ENCODE data around the gene ZNF326. TPM values are rescaled to one million over a fixed set of nuclear protein-coding genes. Genes with fewer than 3 reads are reported as not detected.

The ZNF326 gene
- total RNA-seq, 4 donors from 2014 or later: 7.9 to 25.3 (median 18.8) TPM

- WGBS, 2 donors: 91 to 96% methylated on average over 1 of the region's 1 CpG
- H3K9me3 ChIP-seq: no peaks in the 10 kb centered on the region
- intact Hi-C loops (cut with DNase I): no loop called here
- TF ChIP-seq POLR2A (IDR thresholded peaks at IDR 0.05) (no peak), CTCF (IDR thresholded peaks at IDR 0.05) (no peak)
- no peak for DNase-seq
- H3K27ac ChIP-seq: no peak overlapping the region
- H3K36me3 ChIP-seq: peaks cover 9 to 100% (median 31%) of the 10 kb centered on the region in 3 donors
- H3K27me3 ChIP-seq: no peaks in the 10 kb centered on the region
- no peaks in the 10 kb centered on the region for H3K4me1 ChIP-seq
- no peak overlapping the region for H3K4me3 ChIP-seq
Measured at GRCh38 chr1:90023691-90024090, 28.8 kb downstream of the ZNF326 start.

GRCh38 chr1:90027281-90027680 lies 32.4 kb downstream of the ZNF326 start:
- Histone ChIP-seq H3K27me3 (no peaks in the 10 kb centered on the region), H3K4me1 (no peaks in the 10 kb centered on the region), H3K27ac (no peak overlapping the region), H3K36me3 (peaks cover 9 to 100% (median 13%) of the 10 kb centered on the region in 3 donors), H3K4me3 (no peak overlapping the region), H3K9me3 (no peaks in the 10 kb centered on the region)
- WGBS, 2 donors: 91 to 94% methylated on average over 1 of the region's 1 CpG
- TF ChIP-seq POLR2A (IDR thresholded peaks at IDR 0.05) (no peak), CTCF (IDR thresholded peaks at IDR 0.05) (no peak)
- intact Hi-C loops (cut with DNase I): no loop called here
- no peak for DNase-seq

- no peaks in the 10 kb centered on the region for H3K36me3 ChIP-seq
- no peak overlapping the region for H3K27ac ChIP-seq
- no peak for DNase-seq
- H3K4me3 ChIP-seq: no peak overlapping the region
- no peaks in the 10 kb centered on the region for H3K4me1 ChIP-seq
- H3K27me3 ChIP-seq: no peaks in the 10 kb centered on the region
- 69% methylated on average over 3 of the region's 3 CpGs for WGBS, 2 donors
- H3K9me3 ChIP-seq: no peaks in the 10 kb centered on the region
- intact Hi-C loops (cut with DNase I): no loop called here
- TF ChIP-seq CTCF (IDR thresholded peaks at IDR 0.05): no peak
- no peak for TF ChIP-seq POLR2A (IDR thresholded peaks at IDR 0.05)
Measured at GRCh38 chr1:90039652-90040051, 44.7 kb downstream of the ZNF326 start.

- no peak for DNase-seq
- Histone ChIP-seq H3K4me3 (no peak overlapping the region), H3K27me3 (no peaks in the 10 kb centered on the region), H3K4me1 (no peaks in the 10 kb centered on the region), H3K27ac (no peak overlapping the region), H3K9me3 (no peaks in the 10 kb centered on the region), H3K36me3 (no peaks in the 10 kb centered on the region)
- intact Hi-C loops (cut with DNase I): no loop called here
- 65 to 82% methylated on average over 3 to 4 of the region's 4 CpGs for WGBS, 2 donors
- TF ChIP-seq CTCF (IDR thresholded peaks at IDR 0.05) (no peak), POLR2A (IDR thresholded peaks at IDR 0.05) (no peak)
Measured at GRCh38 chr1:90043586-90043985, 48.7 kb downstream of the ZNF326 start.

- no peak overlapping the region for H3K4me3 ChIP-seq
- H3K27me3 ChIP-seq: no peaks in the 10 kb centered on the region
- H3K4me1 ChIP-seq: no peaks in the 10 kb centered on the region
- no peak for DNase-seq
- intact Hi-C loops (cut with DNase I): no loop called here
- WGBS, 2 donors: 77 to 84% methylated on average over 5 of the region's 5 CpGs
- H3K27ac ChIP-seq: no peak overlapping the region
- no peaks in the 10 kb centered on the region for H3K36me3 ChIP-seq
- TF ChIP-seq CTCF (IDR thresholded peaks at IDR 0.05): no peak
- TF ChIP-seq POLR2A (IDR thresholded peaks at IDR 0.05): no peak
- H3K9me3 ChIP-seq: no peaks in the 10 kb centered on the region
Measured at GRCh38 chr1:90044346-90044745, 49.4 kb downstream of the ZNF326 start.

All from esophagus squamous epithelium (tissue), 5 donors.